Activated B cell treated with CpG ODN at 0.5 μM for 24 hours (primary cell): ENCODE measurements around the gene ENOX1. TPM values are rescaled to one million over a fixed set of nuclear protein-coding genes. Genes with fewer than 3 reads are reported as not detected.

Experiments used
- ATAC-seq: fragments of 200-7000 bp; cut with Tn5 transposase; one replicate; pipeline ENCODE4 v1.10.0; 2021; ENCODE audit warnings: low read depth, mild to moderate bottlenecking, moderate library complexity
- CTCF ChIA-PET: fragments of 350-600 bp; sonication (Branson Sonifier 250); formaldehyde crosslinking; loops from one replicate; lab custom pipeline; 2021; ENCODE audit warnings: antibody characterized with exemption; lab: Charles Lee
- POLR2A ChIA-PET: fragments of 350-600 bp; sonication (Branson Sonifier 250); formaldehyde crosslinking; loops from one replicate; lab custom pipeline; 2021; ENCODE audit warnings: antibody characterized with exemption; lab: Charles Lee
- DNase-seq: peaks from one replicate; pipeline ENCODE4 v3.0.0; 2022
- H3K27ac Mint-ChIP-seq: one replicate; pipeline ENCODE4 v1.8.0; 2020; ENCODE audit warnings: mixed read lengths
- H3K27me3 Mint-ChIP-seq: one replicate; pipeline ENCODE4 v1.8.0; 2021; ENCODE audit warnings: mixed read lengths
- H3K36me3 Mint-ChIP-seq: one replicate; pipeline ENCODE4 v1.8.0; 2021; ENCODE audit warnings: low read depth, mixed read lengths
- H3K4me1 Mint-ChIP-seq: one replicate; pipeline ENCODE4 v1.8.0; 2021; ENCODE audit warnings: mixed read lengths
- H3K4me3 Mint-ChIP-seq: one replicate; pipeline ENCODE4 v1.8.0; 2020; ENCODE audit warnings: mild to moderate bottlenecking, mixed read lengths
- H3K9me3 Mint-ChIP-seq: one replicate; pipeline ENCODE4 v1.8.0; 2020; ENCODE audit warnings: mixed read lengths
- CTCF ChIP-seq: fragments of 200-600 bp; IDR thresholded peaks from one replicate; pipeline ENCODE4 v1.8.0; 2022; ENCODE audit warnings: antibody characterized with exemption, mild to moderate bottlenecking
- intact Hi-C: fragments of 100-400 bp; cut with micrococcal nuclease; formaldehyde crosslinking; loops from one replicate; pipeline ENCODE4 v1.15.1; 2024
- total RNA-seq: library from RNA; stranded (reverse); gene quantifications from 2 replicates; pipeline ENCODE4 v1.2.3, GENCODE V29; 2022

ENOX1 gene
- total RNA-seq, 1 donor from 2014 or later = not detected

DNA sequence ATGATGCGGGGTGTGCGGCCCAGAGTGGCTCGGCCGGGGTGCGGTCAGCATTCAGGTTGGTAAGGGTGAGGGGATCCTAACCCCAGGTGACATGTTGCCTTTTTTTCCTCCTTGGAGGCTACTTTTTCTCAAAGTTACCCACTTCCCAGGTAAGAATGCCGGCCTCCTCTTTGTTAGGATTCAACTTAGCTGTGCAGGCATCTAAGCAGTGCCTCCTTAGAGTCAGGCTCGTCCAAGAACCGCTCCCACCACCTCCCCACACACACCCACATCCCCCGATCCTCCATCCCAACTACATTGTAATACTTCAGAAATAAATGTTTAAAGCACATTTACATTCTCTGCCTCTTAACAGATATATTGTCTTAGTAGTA is 733 bp upstream of the ENOX1 start:
- ATAC-seq (no peak), DNase-seq (no peak)
- H3K4me3 Mint-ChIP-seq = peak overlapping the region; percentile 70
- peaks cover 32% of the 10 kb centered on the region for H3K27me3 Mint-ChIP-seq
- H3K4me1 Mint-ChIP-seq = peaks cover 16% of the 10 kb centered on the region
- ChIA-PET POLR2A (no interaction called here), CTCF (interaction anchor here (2.0 kb wide), 1 partner anchor 16 kb away, joined by 10 read pairs; no protein-coding TSS in a partner anchor)
- H3K27ac Mint-ChIP-seq = no peak overlapping the region
- H3K36me3 Mint-ChIP-seq = no peaks in the 10 kb centered on the region
- intact Hi-C loops = loop anchor here (5.0 kb wide), 1 partner anchor 700 kb away; no protein-coding TSS in a partner anchor
- H3K9me3 Mint-ChIP-seq = no peaks in the 10 kb centered on the region
- TF ChIP-seq CTCF = no peak

DNA sequence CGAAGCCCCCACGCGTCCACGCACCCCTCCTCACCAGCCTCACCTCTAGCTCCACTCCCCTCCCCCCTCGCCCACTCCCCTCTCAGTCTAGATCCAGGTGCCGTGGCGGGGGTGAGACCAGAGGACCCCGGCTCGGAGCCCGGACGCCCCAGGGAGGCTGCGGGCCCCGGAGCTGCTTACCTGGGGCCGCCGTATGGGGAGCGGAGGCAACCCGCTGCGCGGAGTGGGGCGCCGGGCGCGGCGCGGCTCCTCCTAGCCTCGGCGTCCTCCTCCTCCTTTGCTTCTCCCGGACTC is 353 bp downstream of the ENOX1 start:
- Mint-ChIP-seq H3K4me3 (peak overlapping the region; percentile 79), H3K27ac (no peak overlapping the region), H3K4me1 (peaks cover 16% of the 10 kb centered on the region), H3K36me3 (no peaks in the 10 kb centered on the region), H3K9me3 (no peaks in the 10 kb centered on the region), H3K27me3 (peaks cover 34% of the 10 kb centered on the region)
- DNase-seq (no peak), ATAC-seq (no peak)
- ChIA-PET POLR2A (no interaction called here), CTCF (no interaction called here)
- no peak for TF ChIP-seq CTCF
- intact Hi-C loops = loop anchor here (5.0 kb wide), 1 partner anchor 699 kb away; no protein-coding TSS in a partner anchor

DNA sequence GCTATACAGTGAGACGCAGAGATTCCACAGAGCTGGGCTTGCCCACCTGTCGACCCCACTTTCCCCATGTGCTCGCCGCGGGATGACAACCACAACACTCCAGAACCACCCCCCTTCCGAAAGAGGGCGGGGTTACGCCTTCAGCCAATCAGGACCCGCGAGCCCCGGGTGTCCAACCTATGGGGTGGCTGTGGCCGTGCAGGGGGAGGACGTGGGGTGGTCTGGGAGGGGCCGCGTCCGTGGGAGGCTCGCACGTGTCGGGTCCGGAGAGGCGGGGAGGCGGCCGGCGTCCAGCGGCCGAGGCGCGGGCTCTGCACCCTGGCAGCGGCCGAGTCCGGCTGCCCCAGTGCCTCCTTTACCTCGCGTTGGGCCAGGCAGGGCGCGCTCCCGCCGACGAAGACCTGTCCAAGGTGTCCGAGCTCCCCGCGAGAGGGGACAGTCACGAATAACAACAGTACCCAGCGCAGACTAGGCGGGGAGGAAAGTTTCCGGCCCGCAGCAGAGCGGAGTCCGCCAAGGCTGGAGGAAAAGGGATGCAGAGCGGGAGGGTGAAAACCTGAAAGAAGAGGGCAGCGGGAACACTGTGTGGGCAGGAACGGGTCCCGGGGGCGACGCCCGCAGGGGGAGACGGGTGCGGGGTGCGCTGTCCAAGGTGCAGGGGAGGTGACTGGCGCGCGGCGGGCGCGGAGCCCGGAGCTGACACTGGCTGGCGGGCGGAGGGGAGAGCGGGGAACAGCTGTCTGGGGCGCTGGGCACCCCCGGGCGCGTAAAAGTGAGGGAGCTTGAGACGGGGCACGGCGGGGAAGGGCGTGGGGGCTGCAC is 911 bp downstream of the ENOX1 start:
- Mint-ChIP-seq H3K4me3 (peak overlapping the region; percentile 79), H3K27me3 (peaks cover 34% of the 10 kb centered on the region), H3K9me3 (no peaks in the 10 kb centered on the region), H3K4me1 (peaks cover 16% of the 10 kb centered on the region), H3K36me3 (no peaks in the 10 kb centered on the region), H3K27ac (no peak overlapping the region)
- TF ChIP-seq CTCF = no peak
- DNase-seq = no peak
- ChIA-PET POLR2A (no interaction called here), CTCF (no interaction called here)
- intact Hi-C loops = loop anchor here (5.0 kb wide), 1 partner anchor 699 kb away; no protein-coding TSS in a partner anchor
- ATAC-seq = peak; percentile 33

GRCh38 chr13:43785261-43785649 is 1.5 kb downstream of the ENOX1 start:
- no peak for TF ChIP-seq CTCF
- DNase-seq = no peak
- ChIA-PET POLR2A (no interaction called here), CTCF (no interaction called here)
- Mint-ChIP-seq H3K4me1 (peaks cover 16% of the 10 kb centered on the region), H3K27ac (no peak overlapping the region), H3K9me3 (no peaks in the 10 kb centered on the region), H3K27me3 (peaks cover 34% of the 10 kb centered on the region), H3K36me3 (no peaks in the 10 kb centered on the region), H3K4me3 (peak overlapping the region; percentile 56)
- intact Hi-C loops = loop anchor here (5.0 kb wide), 1 partner anchor 698 kb away; no protein-coding TSS in a partner anchor
- ATAC-seq = no peak

DNA sequence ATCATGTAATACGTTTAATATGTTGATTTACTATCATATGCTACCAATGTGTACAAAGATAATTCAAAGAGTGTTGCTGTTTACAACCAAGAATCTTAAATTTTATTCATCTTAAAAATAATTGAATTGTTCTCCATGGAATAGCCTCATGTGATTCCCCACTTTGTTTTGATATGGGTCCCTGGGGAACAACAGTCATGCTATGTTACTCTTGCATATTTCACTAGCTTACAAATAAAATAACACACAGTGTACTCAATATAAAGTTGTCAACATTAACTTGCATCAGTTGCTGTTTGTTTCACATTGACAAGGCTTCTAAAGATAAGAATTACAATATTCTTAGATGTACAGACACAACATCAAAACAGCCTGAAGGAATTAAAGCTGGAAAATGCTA is 2.3 kb downstream of the ENOX1 start:
- no peak for TF ChIP-seq CTCF
- Mint-ChIP-seq H3K27me3 (peaks cover 31% of the 10 kb centered on the region), H3K4me3 (no peak overlapping the region), H3K4me1 (peaks cover 16% of the 10 kb centered on the region), H3K36me3 (no peaks in the 10 kb centered on the region), H3K9me3 (no peaks in the 10 kb centered on the region), H3K27ac (no peak overlapping the region)
- POLR2A ChIA-PET = no interaction called here
- CTCF ChIA-PET = no interaction called here
- DNase-seq = no peak
- no peak for ATAC-seq
- intact Hi-C loops = no loop called here
